Stomach (tissue), 9 donors: ENCODE measurements around the gene IL32. TPM values are rescaled to one million over a fixed set of nuclear protein-coding genes. Genes with fewer than 3 reads are reported as not detected.
A peak's percentile ranks its signal among the peaks of the same experiment; 100 is the strongest.

ENCODE experiments used
- DNase-seq, 2 donors: peaks; one replicate each; pipeline versions ENCODE4 v3.0.0 to v3.0.0-alpha.2; 2013 to 2019
- H3K27ac ChIP-seq, 5 donors: fragments of 200-600 bp in 4 of 5; sonication (generic) in 4 of 5; one replicate each; pipeline ENCODE4 v1.5.1; 2013 to 2019; ENCODE audit warnings: mild to moderate bottlenecking in 1 of 5, moderate library complexity in 1 of 5
- H3K27me3 ChIP-seq, 3 donors: fragments of 200-600 bp; sonication (generic); one replicate each; pipeline ENCODE4 v1.5.1; 2017 to 2019; ENCODE audit warnings: mixed run types in 1 of 3
- H3K36me3 ChIP-seq, 4 donors: fragments of 200-600 bp; sonication (generic); 1 replicate in 3 of 4; 2 replicates in 1 of 4; pipeline ENCODE4 v1.5.1; 2016 to 2019
- H3K4me1 ChIP-seq, 4 donors: fragments of 200-600 bp; sonication (generic); one replicate each; pipeline ENCODE4 v1.5.1; 2016 to 2019
- H3K4me3 ChIP-seq, 4 donors: fragments of 200-600 bp; sonication (generic) in 3 of 4; one replicate each; pipeline ENCODE4 v1.5.1; 2016 to 2019; ENCODE audit warnings: mild to moderate bottlenecking in 1 of 4
- H3K9me3 ChIP-seq, 4 donors: fragments of 200-600 bp; sonication (generic); one replicate each; pipeline ENCODE4 v1.5.1; 2016 to 2019
- CTCF ChIP-seq, 7 experiments: fragments of 450-650 bp in 4 of 7; fragments of 200-600 bp in 3 of 7; sonication (generic) in 3 of 7; IDR thresholded peaks; one replicate each; pipeline ENCODE4 v1.5.1; 2016 to 2019; ENCODE audit warnings: antibody characterized with exemption in 7 of 7, control low read depth in 2 of 7, mild to moderate bottlenecking in 1 of 7
- EP300 ChIP-seq: sonication (generic); formaldehyde crosslinking; IDR thresholded peaks from one replicate; pipeline ENCODE4 v1.6.1; 2017; ENCODE audit warnings: antibody characterized with exemption
- POLR2A ChIP-seq, 4 donors: fragments of 450-650 bp; IDR thresholded peaks; one replicate each; pipeline ENCODE4 v1.6.1; 2016; ENCODE audit warnings: antibody characterized with exemption in 4 of 4, control low read depth in 2 of 4, mild to moderate bottlenecking in 1 of 4, moderate library complexity in 1 of 4
- POLR2AphosphoS5 ChIP-seq, 3 donors: sonication (generic); formaldehyde crosslinking; IDR thresholded peaks; one replicate each; pipeline ENCODE4 v1.6.1; 2016; ENCODE audit warnings: antibody characterized with exemption in 3 of 3
- WGBS, 5 donors: extraction: QIAGEN DNeasy Blood & Tissue Kit in 3 of 5; methylation state at CpG; one replicate each; pipeline versions ENCODE4 v1.1.5 to v1.1.7; 2013 to 2018; 5-methylcytosine and 5-hydroxymethylcytosine counted together
- intact Hi-C: fragments of 100-400 bp; cut with DNase I; formaldehyde crosslinking; loops from one replicate; pipeline ENCODE4 v1.15.1; 2023; ENCODE audit warnings: low total_unique reads
- polyA plus RNA-seq, 3 donors: library from polyadenylated mRNA; stranded (reverse); fragments of 200-250 nt; gene quantifications; one replicate each; pipeline ENCODE4 v1.2.3, GENCODE V29; 2013
- total RNA-seq, 5 donors: library from RNA; depleted of rRNA; stranded (reverse); fragments of >200 nt; gene quantifications; one replicate each; pipeline versions ENCODE4 v1.1.0 to v1.2.3, GENCODE V29; 2014 to 2016
- donor health status: healthy with polysubstance abuse.
- donor health status: Bipolar disorder and iron deficiency.
- donor health status: healthy.

Gene IL32
- total and polyA plus RNA-seq, 8 donors = 9.9 to 504 (median 75.7) TPM

GRCh38 chr16:3026609-3027488 lies 38.6 kb upstream of the IL32 start:
- peaks cover 14 to 41% (median 23%) of the 10 kb centered on the region in 4 donors for H3K36me3 ChIP-seq
- no peak overlapping the region for H3K4me3 ChIP-seq
- no peak for DNase-seq
- H3K27me3 ChIP-seq = peaks cover 3 to 36% (median 20%) of the 10 kb centered on the region in 3 donors
- no peaks in the 10 kb centered on the region for H3K9me3 ChIP-seq
- no peak for TF ChIP-seq POLR2A (IDR thresholded peaks at IDR 0.05)
- WGBS, 5 donors = 88 to 94% (median 91%) methylated on average over 14 to 24 of the region's 24 CpGs
- intact Hi-C loops = no loop called here
- H3K27ac ChIP-seq = no peak overlapping the region
- peaks cover 35 to 71% (median 64%) of the 10 kb centered on the region in 4 donors for H3K4me1 ChIP-seq

- no peak for DNase-seq
- TF ChIP-seq EP300 (no peak), POLR2AphosphoS5 (IDR thresholded peaks at IDR 0.05) (no peak), CTCF (IDR thresholded peaks at IDR 0.05) (no peak), POLR2A (IDR thresholded peaks at IDR 0.05) (no peak)
- H3K27ac ChIP-seq = no peak overlapping the region
- H3K9me3 ChIP-seq = no peaks in the 10 kb centered on the region
- no peak overlapping the region for H3K4me3 ChIP-seq
- peaks cover 3 to 42% (median 22%) of the 10 kb centered on the region in 3 donors for H3K27me3 ChIP-seq
- intact Hi-C loops = no loop called here
- 82 to 93% (median 91%) methylated on average over 8 of the region's 8 CpGs for whole genome bisulfite sequencing, 5 donors
- H3K4me1 ChIP-seq = peaks cover 29 to 65% (median 60%) of the 10 kb centered on the region in 4 donors
- peaks cover 14 to 41% (median 23%) of the 10 kb centered on the region in 4 donors for H3K36me3 ChIP-seq
Observed at GRCh38 chr16:3027489-3027795, 38.0 kb upstream of the IL32 start.

GRCh38 chr16:3027983-3028715 lies 37.3 kb upstream of the IL32 start:
- peaks cover 3 to 49% (median 27%) of the 10 kb centered on the region in 3 donors for H3K27me3 ChIP-seq
- peak; percentile 94 to 96 for DNase-seq
- H3K36me3 ChIP-seq = peaks cover 14 to 41% (median 23%) of the 10 kb centered on the region in 4 donors
- WGBS, 5 donors = 6 to 15% (median 9%) methylated on average over 28 to 58 of the region's 58 CpGs
- H3K4me3 ChIP-seq = peak overlapping the region in 3 of 4 donors; percentile 2 to 21 (median 16)
- peaks cover 22 to 58% (median 53%) of the 10 kb centered on the region in 4 donors for H3K4me1 ChIP-seq
- H3K27ac ChIP-seq = peak overlapping the region in 2 of 5 donors; percentile 17 to 34
- no peaks in the 10 kb centered on the region for H3K9me3 ChIP-seq
- intact Hi-C loops = no loop called here
- TF ChIP-seq POLR2AphosphoS5 (IDR thresholded peaks at IDR 0.05) = peak in 1 of 3 donors; percentile 84
- peak in 5 of 7 experiments; percentile 59 to 85 (median 83) for TF ChIP-seq CTCF (IDR thresholded peaks at IDR 0.05)
- TF ChIP-seq POLR2A (IDR thresholded peaks at IDR 0.05) = no peak
- TF ChIP-seq EP300 = no peak

GRCh38 chr16:3028716-3029319 lies 36.6 kb upstream of the IL32 start:
- peak overlapping the region in 3 of 4 donors; percentile 2 to 21 (median 16) for H3K4me3 ChIP-seq
- DNase-seq = no peak

More at GRCh38 chr16:3028716-3029319, 36.6 kb upstream of the IL32 start:
- intact Hi-C loops = no loop called here
- H3K4me1 ChIP-seq = peaks cover 16 to 51% (median 47%) of the 10 kb centered on the region in 4 donors
- peaks cover 3 to 56% (median 29%) of the 10 kb centered on the region in 3 donors for H3K27me3 ChIP-seq
- no peak overlapping the region for H3K27ac ChIP-seq
- WGBS, 5 donors = 39 to 55% (median 50%) methylated on average over 12 to 15 of the region's 15 CpGs
- no peaks in the 10 kb centered on the region for H3K9me3 ChIP-seq
- TF ChIP-seq EP300 (no peak), CTCF (IDR thresholded peaks at IDR 0.05) (no peak), POLR2AphosphoS5 (IDR thresholded peaks at IDR 0.05) (no peak), POLR2A (IDR thresholded peaks at IDR 0.05) (no peak)
- H3K36me3 ChIP-seq = peaks cover 14 to 41% (median 23%) of the 10 kb centered on the region in 4 donors
